ENCODE results near the gene GPX2. TPM values are rescaled to one million over a fixed set of nuclear protein-coding genes. Genes with fewer than 3 reads are reported as not detected.

The GPX2 gene
- total RNA-seq, 1 donor from 2014 or later, result not detected

DNA sequence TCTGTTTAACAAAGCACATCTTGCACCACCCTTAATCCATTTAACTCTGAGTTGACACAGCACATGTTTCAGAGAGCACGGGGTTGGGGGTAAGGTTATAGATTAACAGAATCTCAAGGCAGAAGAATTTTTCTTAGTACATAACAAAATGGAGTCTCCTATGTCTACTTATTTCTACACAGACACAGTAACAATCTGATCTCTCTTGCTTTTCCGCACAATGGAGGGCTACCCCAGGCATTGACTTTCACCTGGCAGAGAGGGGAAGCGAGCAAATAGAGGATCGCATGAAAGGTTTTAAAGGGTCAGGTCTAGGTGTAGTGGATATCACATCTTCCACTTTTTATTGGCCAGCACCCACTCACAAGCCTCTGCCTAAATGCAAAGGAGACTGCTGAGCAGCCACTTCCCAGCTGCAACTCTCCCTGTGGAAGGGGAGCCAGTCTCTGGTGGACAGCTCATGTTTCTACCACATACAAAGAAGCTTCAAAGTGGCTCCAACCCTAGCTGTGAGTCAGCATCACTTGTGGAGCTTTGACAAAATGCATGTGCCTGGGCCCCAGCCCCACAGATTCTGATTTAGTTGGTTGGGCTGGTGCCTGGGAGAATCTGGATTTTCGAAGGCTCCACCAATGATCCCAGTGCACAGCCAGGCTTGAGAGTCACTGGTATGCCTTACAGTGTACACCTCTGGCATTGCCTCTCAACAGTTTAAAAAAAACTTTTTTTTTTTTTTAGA, 37.0 kb upstream of the GPX2 start:
- Histone ChIP-seq H2AFZ (replicated peaks) (no peak overlapping the region), H3K4me1 (peaks cover 18% of the 10 kb centered on the region), H3K9me3 (ENCODE audit: low read depth) (no peaks in the 10 kb centered on the region), H3K9ac (no peak overlapping the region), H3F3A (ENCODE audit: low read depth) (peaks cover 15% of the 10 kb centered on the region), H3K27me3 (peaks cover 4% of the 10 kb centered on the region), H4K20me1 (ENCODE audit: low read depth) (no peaks in the 10 kb centered on the region), H3K36me3 (no peaks in the 10 kb centered on the region), H3K27ac (no peak overlapping the region), H3K4me2 (peak overlapping the region; percentile 9), H3K4me3 (no peak overlapping the region), H3K79me2 (ENCODE audit: low read depth) (no peaks in the 10 kb centered on the region)
- no peaks in the 10 kb centered on the region for H3K36me3 Mint-ChIP-seq
- H3K27ac Mint-ChIP-seq, result no peak overlapping the region
- no peaks in the 10 kb centered on the region for H3K9me3 Mint-ChIP-seq
- TF ChIP-seq EZH2phosphoT487 (IDR thresholded peaks at IDR 0.05), result no peak
- no peak for TF ChIP-seq EZH2 (IDR thresholded peaks at IDR 0.05)
- no peak for TF ChIP-seq CTCF (IDR thresholded peaks at IDR 0.05)
- H3K4me1 Mint-ChIP-seq, result peaks cover 18% of the 10 kb centered on the region
- DNase-seq (ENCODE audit: low spot score), result no peak
- peaks cover 2% of the 10 kb centered on the region for H3K27me3 Mint-ChIP-seq (ENCODE audit: insufficient read depth, low read depth)
- H3K4me3 Mint-ChIP-seq, result no peak overlapping the region

DNA sequence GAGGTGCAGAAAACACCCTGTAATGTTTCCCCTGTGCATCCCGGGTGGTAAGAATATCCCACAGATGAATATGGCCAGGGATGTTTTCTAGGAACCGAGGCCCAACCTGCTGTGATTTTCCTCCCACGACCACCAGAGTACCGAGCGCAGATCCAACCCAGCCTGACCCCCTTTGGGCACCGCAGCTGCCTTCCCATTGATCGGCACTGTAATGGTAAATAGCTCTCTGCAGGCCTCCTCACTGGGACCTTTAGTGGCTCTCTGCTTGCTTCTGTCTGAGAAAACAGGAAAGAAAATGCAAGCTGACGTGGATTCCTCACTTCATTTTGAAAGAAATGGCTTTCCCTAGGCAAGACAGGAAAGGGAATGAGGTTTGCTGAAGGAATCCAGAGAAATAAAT, 32.0 kb upstream of the GPX2 start:
- Histone ChIP-seq H4K20me1 (ENCODE audit: low read depth) (peaks cover 10% of the 10 kb centered on the region), H3K27ac (no peak overlapping the region), H3K9ac (no peak overlapping the region), H3K4me2 (no peak overlapping the region), H2AFZ (replicated peaks) (no peak overlapping the region), H3K4me3 (no peak overlapping the region), H3K4me1 (peaks cover 30% of the 10 kb centered on the region), H3K27me3 (peaks cover 32% of the 10 kb centered on the region), H3K79me2 (ENCODE audit: low read depth) (no peaks in the 10 kb centered on the region), H3F3A (ENCODE audit: low read depth) (peaks cover 30% of the 10 kb centered on the region), H3K36me3 (no peaks in the 10 kb centered on the region), H3K9me3 (ENCODE audit: low read depth) (no peaks in the 10 kb centered on the region)
- Mint-ChIP-seq H3K36me3 (no peaks in the 10 kb centered on the region), H3K4me1 (peaks cover 20% of the 10 kb centered on the region), H3K9me3 (no peaks in the 10 kb centered on the region), H3K27me3 (ENCODE audit: insufficient read depth, low read depth) (peaks cover 2% of the 10 kb centered on the region), H3K27ac (no peak overlapping the region), H3K4me3 (peak overlapping the region; percentile 34)
- no peak for TF ChIP-seq EZH2 (IDR thresholded peaks at IDR 0.05)
- TF ChIP-seq CTCF (IDR thresholded peaks at IDR 0.05), result no peak
- no peak for TF ChIP-seq EZH2phosphoT487 (IDR thresholded peaks at IDR 0.05)
- DNase-seq (ENCODE audit: low spot score), result peak; percentile 28

- H3K4me1 ChIP-seq, result peaks cover 34% of the 10 kb centered on the region
- peaks cover 26% of the 10 kb centered on the region for H3F3A ChIP-seq (ENCODE audit: low read depth)
- H3K27ac ChIP-seq, result no peak overlapping the region
- H3K9me3 ChIP-seq (ENCODE audit: low read depth), result no peaks in the 10 kb centered on the region
- no peak overlapping the region for H2AFZ ChIP-seq (replicated peaks)
- Mint-ChIP-seq H3K27ac (no peak overlapping the region), H3K36me3 (no peaks in the 10 kb centered on the region), H3K4me1 (peaks cover 21% of the 10 kb centered on the region), H3K27me3 (ENCODE audit: insufficient read depth, low read depth) (peaks cover 2% of the 10 kb centered on the region), H3K4me3 (no peak overlapping the region), H3K9me3 (no peaks in the 10 kb centered on the region)
- H3K27me3 ChIP-seq, result peaks cover 32% of the 10 kb centered on the region
- no peak overlapping the region for H3K4me3 ChIP-seq
- no peaks in the 10 kb centered on the region for H3K36me3 ChIP-seq
- peaks cover 10% of the 10 kb centered on the region for H4K20me1 ChIP-seq (ENCODE audit: low read depth)
- no peaks in the 10 kb centered on the region for H3K79me2 ChIP-seq (ENCODE audit: low read depth)
- DNase-seq (ENCODE audit: low spot score), result no peak
- no peak for TF ChIP-seq EZH2 (IDR thresholded peaks at IDR 0.05)
- TF ChIP-seq CTCF (IDR thresholded peaks at IDR 0.05), result no peak
- no peak overlapping the region for H3K4me2 ChIP-seq
- no peak overlapping the region for H3K9ac ChIP-seq
Measured at GRCh38 chr14:64973826-64974225, 31.3 kb upstream of the GPX2 start.
